ENCODE results near the gene GALE. TPM values are rescaled to one million over a fixed set of nuclear protein-coding genes. Genes with fewer than 3 reads are reported as not detected.
A peak's percentile ranks its signal among the peaks of the same experiment; 100 is the strongest.
"Not testable (repeated sequence)": the region's sequence is repeated elsewhere in the genome, so short reads cannot be mapped to it uniquely, and the experiment has no call there.

The GALE gene
- total RNA-seq, 1 donor from 2014 or later = 131 TPM

DNA sequence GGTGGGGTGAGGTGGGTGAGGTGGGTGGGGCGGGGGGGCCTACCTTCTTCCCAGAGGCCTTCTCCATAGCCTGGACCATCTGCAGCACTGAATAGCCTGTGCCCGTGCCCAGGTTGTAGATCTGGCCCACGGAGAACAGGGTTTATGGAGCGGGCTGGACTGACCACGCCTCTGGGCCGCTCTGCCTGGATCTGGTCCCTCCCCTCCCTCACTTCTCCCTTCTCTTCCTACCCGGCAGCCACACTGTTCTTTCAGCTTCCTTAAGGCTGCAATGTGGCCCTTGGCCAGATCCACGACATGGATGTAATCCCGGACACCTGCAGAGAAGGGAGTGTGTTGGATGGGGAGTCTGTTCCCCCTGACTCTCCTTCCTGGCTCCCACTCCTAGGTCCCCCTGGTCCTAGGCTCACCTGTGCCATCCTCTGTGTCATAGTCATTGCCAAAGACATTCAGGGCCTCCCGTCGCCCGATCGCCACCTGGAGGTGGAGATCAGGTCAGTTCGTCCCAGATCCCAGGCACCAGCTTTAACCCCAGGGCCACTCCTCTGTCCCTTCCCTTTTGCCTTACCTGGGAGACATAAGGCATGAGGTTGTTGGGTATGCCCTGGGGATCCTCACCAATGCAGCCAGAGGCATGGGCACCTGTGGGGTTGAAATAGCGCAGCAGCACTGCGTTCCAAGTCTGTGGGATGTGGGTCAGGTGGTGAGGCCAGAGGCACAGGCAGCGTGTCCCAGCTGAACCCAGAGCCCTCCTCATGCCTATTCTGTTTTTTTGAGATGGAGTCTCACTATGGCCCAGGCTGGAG, 3.9 kb downstream of the GALE start:
- TF ChIP-seq, protein P1, sequence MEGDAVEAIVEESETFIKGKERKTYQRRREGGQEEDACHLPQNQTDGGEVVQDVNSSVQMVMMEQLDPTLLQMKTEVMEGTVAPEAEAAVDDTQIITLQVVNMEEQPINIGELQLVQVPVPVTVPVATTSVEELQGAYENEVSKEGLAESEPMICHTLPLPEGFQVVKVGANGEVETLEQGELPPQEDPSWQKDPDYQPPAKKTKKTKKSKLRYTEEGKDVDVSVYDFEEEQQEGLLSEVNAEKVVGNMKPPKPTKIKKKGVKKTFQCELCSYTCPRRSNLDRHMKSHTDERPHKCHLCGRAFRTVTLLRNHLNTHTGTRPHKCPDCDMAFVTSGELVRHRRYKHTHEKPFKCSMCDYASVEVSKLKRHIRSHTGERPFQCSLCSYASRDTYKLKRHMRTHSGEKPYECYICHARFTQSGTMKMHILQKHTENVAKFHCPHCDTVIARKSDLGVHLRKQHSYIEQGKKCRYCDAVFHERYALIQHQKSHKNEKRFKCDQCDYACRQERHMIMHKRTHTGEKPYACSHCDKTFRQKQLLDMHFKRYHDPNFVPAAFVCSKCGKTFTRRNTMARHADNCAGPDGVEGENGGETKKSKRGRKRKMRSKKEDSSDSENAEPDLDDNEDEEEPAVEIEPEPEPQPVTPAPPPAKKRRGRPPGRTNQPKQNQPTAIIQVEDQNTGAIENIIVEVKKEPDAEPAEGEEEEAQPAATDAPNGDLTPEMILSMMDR (conservative IDR thresholded peaks at IDR 0.05; ENCODE audit: low read depth, low read length) = peak; percentile 22
- DNase-seq (ENCODE audit: low read depth) = no peak
- no peak overlapping the region for H3K4me3 ChIP-seq (ENCODE audit: low read depth, low read length)

DNA sequence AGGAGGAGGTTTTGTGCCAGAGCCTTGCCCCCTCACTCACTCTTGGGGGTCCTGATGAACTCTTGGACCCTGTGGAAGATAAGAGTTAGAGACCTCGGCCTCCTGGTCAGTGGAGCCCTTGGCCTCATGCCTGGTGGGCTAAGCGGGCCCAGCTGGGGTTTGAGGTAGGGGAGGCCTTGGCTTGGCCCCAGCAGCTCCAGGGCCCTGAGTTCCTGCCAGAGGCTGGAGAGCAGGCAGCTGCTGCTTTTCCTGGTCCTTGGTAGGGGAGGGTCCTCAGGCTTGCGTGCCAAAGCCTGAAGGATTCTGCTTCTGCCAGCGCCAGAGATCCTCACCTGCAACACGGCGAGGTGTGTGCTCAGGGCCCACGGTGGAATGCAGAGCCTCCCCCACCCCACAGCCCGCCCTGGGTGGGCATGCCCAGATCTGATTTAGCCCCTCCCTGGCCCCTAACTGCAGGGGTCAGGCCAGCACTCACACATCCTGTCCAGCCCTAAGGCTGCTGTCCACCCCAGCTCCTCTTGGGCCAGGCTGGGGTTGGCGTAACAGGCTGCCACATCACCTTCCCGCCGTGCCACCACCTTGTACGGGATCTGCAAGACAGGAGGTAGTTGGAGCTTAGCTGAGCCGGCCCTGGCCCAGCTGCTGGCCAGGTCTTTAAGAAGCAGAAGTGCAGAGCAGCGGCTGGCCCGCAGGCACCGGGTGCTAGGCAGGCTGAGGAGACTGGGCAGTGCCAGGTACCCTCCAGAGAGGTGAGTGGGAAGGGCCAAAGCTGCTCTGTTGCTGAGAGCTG, 4.7 kb downstream of the GALE start:
- no peak overlapping the region for H3K4me3 ChIP-seq (ENCODE audit: low read depth, low read length)
- TF ChIP-seq, protein P1 (conservative IDR thresholded peaks at IDR 0.05; ENCODE audit: low read depth, low read length) = no peak
- no peak for DNase-seq (ENCODE audit: low read depth)

DNA sequence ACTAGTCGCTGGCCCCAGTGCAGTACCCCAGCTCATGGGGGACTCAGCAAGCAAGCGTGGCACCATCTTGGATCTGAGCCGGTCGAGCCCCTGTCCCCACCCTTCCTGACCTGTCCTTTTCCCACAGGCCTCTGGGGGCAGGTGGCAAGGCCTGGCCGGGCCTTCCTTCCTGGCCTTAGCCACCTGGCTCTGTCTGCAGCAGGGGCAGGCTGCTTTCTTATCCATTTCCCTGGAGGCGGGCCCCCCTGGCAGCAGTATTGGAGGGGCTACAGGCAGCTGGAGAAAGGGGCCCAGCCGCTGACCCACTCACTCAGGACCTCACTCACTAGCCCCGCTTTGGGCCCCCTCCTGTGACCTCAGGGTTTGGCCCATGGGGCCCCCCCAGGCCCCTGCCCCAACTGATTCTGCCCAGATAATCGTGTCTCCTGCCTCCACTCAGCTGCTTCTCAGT, 5.8 kb downstream of the GALE start:
- H3K4me3 ChIP-seq (ENCODE audit: low read depth, low read length); DNase-seq (ENCODE audit: low read depth): not testable (repeated sequence)

DNA sequence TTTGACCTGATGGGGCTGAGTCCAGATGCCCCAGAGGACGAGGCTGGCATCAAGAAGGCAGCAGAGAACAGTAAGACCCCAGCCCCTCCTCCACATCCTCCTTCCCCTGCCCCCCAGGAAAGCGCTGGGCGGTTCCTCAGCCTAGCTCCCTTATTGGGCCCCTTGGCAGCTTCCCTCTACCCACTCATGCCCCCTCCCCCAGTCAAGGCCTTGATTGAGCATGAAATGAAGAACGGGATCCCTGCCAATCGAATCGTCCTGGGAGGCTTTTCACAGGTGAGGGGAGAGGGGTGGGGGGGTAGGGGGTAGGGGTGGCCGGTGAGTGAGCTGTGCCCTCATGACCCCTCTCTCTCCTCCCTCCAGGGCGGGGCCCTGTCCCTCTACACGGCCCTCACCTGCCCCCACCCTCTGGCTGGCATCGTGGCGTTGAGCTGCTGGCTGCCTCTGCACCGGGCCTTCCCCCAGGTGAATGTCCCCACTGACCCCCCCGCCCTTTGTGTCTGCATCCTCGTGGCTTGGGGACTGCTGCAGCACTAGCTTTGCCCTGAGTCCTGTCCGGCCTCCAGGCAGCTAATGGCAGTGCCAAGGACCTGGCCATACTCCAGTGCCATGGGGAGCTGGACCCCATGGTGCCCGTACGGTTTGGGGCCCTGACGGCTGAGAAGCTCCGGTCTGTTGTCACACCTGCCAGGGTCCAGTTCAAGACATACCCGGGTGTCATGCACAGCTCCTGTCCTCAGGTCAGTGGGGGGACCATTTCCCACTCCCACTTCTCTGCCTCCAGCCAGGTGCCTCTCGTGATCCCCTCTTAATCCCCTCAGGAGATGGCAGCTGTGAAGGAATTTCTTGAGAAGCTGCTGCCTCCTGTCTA, 6.5 kb downstream of the GALE start:
- DNase-seq (ENCODE audit: low read depth) = no peak
- TF ChIP-seq, protein P1 (conservative IDR thresholded peaks at IDR 0.05; ENCODE audit: low read depth, low read length) = no peak

DNA sequence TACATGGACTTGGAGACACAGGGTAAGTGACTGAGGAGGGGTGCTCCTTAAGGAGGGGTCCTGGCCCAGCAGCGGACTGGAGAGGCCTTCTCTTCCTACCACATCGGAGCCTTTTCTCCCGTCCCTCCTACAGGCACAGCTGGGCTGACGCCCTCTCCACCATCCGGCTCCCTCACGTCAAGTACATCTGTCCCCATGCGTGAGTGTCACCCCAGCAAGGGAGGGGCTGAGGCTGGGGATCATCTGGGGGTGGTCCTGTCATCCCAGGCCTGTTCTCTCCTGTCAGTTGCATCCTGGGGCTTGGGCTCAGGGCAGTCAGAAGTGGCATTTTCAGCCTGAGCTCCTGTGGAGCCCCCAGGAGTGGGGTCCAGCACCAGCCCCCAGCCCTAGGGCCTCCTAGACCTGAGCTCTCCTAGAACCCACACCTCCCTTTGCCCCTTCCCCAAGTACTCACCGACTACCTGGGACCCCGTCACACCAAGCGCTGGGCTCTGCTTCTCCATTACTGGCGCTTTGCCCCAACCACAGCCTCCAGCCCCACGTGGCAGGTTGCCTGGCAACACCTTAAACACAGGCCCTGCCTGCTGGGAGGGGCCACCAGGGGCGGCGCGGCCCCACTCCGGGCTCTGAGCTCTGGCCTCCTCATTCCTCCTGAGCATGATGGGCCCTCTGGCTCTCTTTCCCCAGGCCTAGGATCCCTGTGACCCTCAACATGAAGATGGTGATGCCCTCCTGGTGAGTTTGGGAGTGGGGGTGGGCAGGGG, 7.4 kb downstream of the GALE start:
- DNase-seq (ENCODE audit: low read depth) = no peak
- H3K4me3 ChIP-seq (ENCODE audit: low read depth, low read length) = peak overlapping the region; percentile 97
- TF ChIP-seq, protein P1 (conservative IDR thresholded peaks at IDR 0.05; ENCODE audit: low read depth, low read length) = no peak

More for the DNA sequence above, 6.5 kb downstream of the GALE start:
- H3K4me3 ChIP-seq (ENCODE audit: low read depth, low read length) = no peak overlapping the region

DNA sequence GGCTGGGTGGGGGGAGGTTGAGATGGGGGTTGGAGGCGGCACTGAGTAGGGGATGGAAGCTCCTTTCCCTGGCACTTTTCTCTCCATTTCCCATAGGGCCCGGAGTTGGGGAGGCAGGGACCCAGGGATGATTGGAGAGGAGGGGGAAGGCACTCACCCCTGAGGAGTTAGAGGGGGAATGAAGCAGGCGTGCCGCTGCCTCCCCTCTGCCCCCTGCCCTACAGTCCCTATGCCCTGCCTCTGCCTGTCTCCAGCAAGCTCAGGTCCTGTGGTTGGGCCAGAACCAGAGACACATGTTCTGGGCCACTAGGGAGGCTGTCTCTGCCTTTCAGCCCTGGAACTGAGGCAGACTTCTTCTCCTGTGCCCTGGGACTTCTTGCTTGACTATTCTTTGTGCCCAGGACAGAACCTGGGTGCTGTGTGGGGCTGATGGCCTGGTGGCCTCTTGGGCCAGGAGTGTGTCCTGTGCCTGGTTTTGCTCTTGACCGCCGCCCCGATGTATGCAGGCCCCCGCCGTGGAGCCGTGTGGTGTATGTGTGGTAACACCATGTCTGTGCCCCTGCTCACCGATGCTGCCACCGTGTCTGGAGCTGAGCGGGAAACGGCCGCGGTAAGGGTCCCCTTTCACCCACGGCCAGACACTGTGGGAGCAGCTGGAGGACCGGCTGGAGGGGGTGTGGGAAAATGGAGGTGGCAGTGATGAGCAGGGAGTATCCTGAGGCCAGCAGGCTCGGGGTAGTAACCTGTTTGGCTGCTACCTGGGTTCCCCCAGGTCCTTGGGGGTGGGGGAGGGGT, 8.2 kb downstream of the GALE start:
- no peak for DNase-seq (ENCODE audit: low read depth)
- TF ChIP-seq, protein P1 (conservative IDR thresholded peaks at IDR 0.05; ENCODE audit: low read depth, low read length) = no peak
- peak overlapping the region; percentile 97 for H3K4me3 ChIP-seq (ENCODE audit: low read depth, low read length)

Data from epithelial cell of proximal tubule (primary cell).